Activated CD8-positive, alpha-beta memory T cell treated with anti-CD3 and anti-CD28 coated beads, Interleukin-2, amount 50 U/mL, for 24 hours (primary cell): ENCODE data around the gene CCNY.

ENCODE experiments used
- DNase-seq: peaks from one replicate; pipeline ENCODE4 v3.0.0-alpha.2; 2020; ENCODE audit errors: extremely low read depth

CCNY gene

GRCh38 chr10:35452847-35453246, 116.5 kb downstream of the CCNY start:
- DNase-seq, result no peak

GRCh38 chr10:35453855-35454532, 117.7 kb downstream of the CCNY start:
- DNase-seq, result no peak

GRCh38 chr10:35456153-35456720, 119.9 kb downstream of the CCNY start:
- no peak for DNase-seq

DNA sequence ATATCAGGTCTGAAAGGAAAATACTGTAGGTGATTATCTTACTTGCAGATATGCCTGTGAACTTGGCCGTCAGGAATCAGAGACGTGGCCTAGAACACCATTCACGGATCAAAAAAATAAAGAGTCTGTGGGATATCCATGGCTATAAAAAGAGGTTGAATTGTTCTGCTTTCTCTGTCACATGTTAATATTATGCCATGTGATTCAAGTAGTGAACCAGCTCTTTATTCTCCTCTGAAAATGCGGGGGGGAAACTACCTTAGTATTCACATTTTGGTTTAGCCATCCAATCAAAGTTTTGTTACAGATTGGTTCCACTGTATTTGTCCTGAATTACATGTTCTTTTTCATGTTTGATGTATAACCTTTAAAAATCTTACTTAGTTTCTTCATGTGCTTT, 120.5 kb downstream of the CCNY start:
- DNase-seq, result no peak

DNA sequence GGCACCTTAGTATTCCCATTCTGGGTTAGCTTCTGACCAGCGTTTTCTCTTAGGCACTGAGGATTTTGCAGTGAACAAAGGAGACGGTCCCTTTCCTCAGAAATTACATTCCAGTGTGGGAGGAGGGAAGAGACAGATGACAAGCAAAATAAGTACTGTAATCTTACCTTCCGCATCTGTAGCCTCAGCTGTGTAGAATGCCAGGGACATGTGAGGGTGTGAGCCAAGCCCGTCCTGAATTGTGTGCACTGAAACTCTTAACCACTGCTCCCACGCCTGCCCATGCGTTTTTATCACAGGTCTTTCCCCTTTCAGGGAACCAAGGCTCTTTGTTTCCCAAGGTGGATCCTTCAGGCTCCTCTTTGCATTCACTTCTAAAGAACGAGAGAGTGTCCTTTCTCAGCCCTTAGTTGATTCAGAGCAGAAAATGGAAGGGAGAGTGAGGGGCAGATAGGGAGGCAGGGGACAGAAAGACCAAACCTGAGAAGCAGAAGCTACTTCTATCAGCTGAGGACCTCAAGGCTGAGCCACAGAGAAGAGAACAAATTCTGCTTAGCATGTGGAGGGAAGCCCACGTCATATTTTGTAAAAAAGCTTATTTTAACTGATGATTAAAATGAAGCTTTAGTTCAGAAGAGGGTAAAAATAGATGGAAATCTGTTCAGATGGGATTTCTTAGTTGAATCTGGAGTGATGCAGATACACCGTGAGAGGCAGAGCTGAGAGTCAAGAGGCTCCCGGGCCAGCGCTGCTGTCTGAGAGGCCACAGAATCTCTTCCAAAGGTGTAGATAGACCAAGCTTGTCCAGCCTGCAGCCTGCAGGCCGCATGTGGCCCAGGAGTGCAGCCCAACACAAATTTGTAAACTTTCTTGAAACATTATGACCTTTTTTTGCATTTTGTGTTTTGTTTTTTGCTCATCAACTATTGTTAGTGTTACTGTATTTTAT, 122.5 kb downstream of the CCNY start:
- DNase-seq, result no peak

DNA sequence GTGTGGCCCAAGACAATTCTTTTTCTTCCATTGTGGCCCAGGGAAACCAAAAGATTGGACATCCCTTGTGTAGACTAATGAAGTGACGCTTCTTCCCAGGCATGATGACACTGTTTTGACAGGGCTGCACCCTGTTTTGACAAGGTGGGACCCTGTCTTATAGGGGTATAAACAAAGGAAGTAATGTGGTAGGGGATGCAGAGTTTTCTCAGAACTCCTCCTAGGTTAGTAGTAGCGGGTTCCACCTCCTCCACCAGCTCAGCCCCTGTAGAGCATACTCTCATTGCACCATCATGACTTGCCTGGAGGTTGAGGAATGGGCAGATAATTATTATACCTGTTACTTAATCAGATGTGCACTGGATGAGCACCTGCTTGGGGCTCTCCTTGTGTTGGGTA, 123.1 kb downstream of the CCNY start:
- DNase-seq, result no peak

DNA sequence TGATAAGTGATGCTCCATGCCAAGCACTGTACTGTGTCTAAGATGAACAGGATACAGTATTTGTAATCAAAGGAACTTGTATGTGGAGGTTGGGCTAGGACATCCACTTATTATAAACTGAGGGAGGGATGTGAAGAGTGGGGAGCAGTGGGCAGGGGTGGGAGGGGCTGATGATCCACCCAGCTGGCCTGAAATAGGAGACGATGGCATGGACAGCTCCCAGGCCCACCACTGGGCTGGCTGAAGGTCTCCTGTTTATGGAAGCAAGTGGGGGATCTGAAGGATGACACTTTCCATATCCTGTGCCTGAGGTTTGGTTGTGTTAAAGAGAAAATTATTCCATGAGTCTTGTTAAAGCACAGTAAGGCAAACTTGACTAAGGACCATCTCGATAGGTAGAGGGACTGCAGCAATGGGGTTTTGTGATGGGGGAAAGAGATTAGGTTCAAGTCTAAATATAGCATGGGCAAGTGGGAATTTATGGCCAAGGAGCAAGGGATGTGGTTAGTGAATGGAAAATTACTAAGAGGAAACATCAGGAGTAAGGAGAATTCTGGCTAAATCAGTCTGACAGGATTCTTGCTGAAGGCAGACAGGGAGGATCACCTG, 124.6 kb downstream of the CCNY start:
- no peak for DNase-seq

- no peak for DNase-seq
These were observed 126.2 kb downstream of the CCNY start for GRCh38 chr10:35462491-35462934.

GRCh38 chr10:35463105-35463867, 127.0 kb downstream of the CCNY start:
- DNase-seq, result no peak

- DNase-seq, result no peak
These were observed 127.6 kb downstream of the CCNY start for GRCh38 chr10:35463878-35464277.

GRCh38 chr10:35464825-35465456, 128.6 kb downstream of the CCNY start:
- DNase-seq, result no peak

GRCh38 chr10:35465673-35466072, 129.4 kb downstream of the CCNY start:
- no peak for DNase-seq

- no peak for DNase-seq
These were observed 129.9 kb downstream of the CCNY start for GRCh38 chr10:35466170-35466569.

GRCh38 chr10:35466661-35467060, 130.4 kb downstream of the CCNY start:
- no peak for DNase-seq

DNA sequence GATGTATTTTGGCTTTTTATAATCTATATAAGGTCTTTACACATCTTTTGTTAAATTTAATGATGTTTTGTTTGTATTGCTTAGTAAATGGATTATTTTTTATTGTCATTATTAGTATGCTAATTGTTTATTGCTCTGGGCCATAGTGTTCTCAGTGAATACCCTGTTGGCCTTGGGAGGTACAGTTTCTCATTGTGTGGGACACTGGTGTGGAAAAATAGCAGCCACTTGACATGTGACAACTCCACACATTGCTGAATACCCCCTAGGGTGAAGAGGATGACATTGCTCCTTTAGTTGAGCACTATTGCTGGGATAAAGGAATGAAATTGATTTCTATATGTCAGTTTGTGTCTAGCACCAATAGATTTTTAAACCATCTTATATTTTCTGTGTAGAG, 130.9 kb downstream of the CCNY start:
- no peak for DNase-seq

- DNase-seq, result no peak
These were observed 134.1 kb downstream of the CCNY start for GRCh38 chr10:35470248-35470924.

- no peak for DNase-seq
These were observed 134.6 kb downstream of the CCNY start for GRCh38 chr10:35470925-35471315.

DNA sequence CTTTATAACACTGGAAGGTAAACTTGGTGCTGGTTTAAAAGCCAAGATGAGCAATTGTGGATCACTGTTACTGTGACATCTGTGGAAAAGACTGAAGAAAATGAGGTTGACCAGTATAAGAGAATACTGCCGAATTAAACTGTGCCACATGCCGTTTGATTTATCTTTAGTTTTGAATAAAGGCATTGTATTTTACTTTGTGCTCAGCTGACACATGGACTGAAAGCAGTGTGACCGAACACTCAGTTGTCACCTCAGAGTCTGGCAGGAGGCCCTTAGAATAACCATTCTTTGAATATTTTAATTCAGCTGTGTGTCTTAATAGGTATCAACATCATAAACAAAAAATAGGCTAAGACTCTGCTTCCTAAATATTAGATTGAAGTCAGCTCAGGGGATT, 135.1 kb downstream of the CCNY start:
- DNase-seq, result no peak

GRCh38 chr10:35480142-35480541, 143.8 kb downstream of the CCNY start:
- no peak for DNase-seq

DNA sequence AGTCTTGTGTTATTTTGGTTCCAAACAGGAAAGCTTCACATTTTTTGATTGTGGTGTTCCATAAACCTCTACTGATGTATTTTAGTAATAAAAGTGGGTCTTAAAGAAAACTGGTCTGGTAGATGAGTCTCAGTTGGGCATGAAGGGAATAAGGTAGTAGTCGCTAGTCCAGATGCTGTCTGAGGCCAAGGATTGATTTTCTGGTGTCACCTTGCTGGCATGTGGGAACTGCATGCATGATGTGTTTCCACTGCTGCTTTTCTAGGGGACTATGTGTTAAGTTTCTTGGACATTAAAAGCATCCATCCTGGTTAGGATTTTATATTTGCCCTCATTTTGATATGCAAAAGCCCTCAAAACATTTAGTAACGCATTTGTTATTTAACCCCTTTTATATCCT, 145.1 kb downstream of the CCNY start:
- no peak for DNase-seq
